ENCODE results near the gene MERTK.
"Not testable (repeated sequence)": the region's sequence is repeated elsewhere in the genome, so short reads cannot be mapped to it uniquely, and the experiment has no call there.

Gene MERTK

DNA sequence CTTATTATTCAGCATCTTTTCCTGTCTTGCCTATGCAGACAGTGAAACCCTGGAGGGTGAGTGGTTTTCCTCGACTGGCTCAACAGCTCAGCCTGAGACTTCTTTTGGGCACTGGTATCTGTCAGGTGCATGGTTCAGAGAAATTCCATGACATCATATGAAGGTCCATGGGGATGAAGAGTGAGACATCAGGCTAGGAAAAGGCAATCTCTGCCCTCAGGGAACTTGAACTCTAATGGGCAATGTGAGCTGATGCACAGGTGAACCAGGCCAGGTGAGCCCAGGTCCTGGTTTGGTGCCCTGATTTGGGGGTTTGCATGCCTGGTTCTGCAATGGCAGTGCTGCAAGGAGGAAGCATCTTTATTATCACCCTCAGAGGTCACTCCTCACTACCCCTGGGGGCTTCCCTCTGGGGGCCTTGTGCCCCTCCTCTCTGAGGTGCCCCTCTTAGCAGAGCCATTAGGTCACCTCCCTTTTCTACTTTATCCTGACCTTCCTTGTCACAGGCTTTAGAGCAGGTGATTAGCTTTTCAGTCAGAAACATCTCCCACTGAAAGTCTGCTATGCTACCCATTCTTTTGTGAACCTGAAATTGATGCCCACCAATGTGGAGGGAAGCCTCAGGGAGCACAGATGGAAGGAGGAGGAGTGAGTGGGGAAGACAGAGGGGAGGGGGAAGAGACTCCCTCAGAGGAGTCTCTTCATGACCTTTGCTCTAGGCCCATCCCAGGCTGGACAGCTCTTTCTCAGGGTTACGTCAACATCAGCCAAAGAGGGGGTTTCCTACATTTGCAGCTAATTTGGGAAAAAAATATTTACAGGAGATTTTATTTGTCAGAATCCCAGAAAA lies 47.3 kb downstream of the MERTK start:
- no peak for DNase-seq (ENCODE audit: low read depth in 2 of 2, low spot score in 1 of 2)

- DNase-seq (ENCODE audit: low read depth in 2 of 2, low spot score in 1 of 2) = no peak
Observed at GRCh38 chr2:111946294-111947114, 48.1 kb downstream of the MERTK start.

DNA sequence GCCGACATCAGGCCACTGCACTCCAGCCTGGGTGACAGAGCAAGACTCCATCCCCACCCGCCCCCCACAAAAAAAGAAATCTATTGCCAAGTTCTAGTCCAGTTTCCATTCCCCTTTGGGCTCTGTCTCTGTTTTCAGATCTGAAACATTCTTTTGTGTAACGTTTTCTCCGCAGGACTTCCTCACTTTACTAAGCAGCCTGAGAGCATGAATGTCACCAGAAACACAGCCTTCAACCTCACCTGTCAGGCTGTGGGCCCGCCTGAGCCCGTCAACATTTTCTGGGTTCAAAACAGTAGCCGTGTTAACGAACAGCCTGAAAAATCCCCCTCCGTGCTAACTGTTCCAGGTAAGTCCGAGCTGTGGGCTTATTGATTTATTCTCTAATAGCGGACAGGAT lies 48.8 kb downstream of the MERTK start:
- DNase-seq (ENCODE audit: low read depth in 2 of 2, low spot score in 1 of 2) = no peak

- no peak for DNase-seq (ENCODE audit: low read depth in 2 of 2, low spot score in 1 of 2)
Observed at GRCh38 chr2:111948832-111949231, 50.4 kb downstream of the MERTK start.

DNA sequence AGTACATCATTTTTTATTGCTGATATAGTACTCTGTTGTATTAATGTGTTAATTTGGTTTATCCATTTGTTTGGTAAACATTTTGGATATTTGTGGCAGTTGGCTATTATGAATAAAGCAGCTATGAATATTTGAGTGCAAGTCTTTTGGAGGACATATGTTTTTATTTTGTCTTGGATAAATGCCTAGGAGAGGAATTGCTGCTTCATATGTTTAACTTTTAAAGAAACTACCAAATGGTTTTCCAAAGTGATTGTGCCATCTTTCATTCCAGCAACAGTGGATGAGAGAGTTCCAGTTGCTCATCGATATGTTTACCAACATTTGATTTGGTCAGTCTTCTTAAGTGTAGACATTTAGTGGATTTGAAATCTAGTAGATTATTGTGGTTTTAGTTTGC lies 51.8 kb downstream of the MERTK start:
- no peak for DNase-seq (ENCODE audit: low read depth in 2 of 2, low spot score in 1 of 2)

GRCh38 chr2:111951486-111951885 lies 53.1 kb downstream of the MERTK start:
- no peak for DNase-seq (ENCODE audit: low read depth in 2 of 2, low spot score in 1 of 2)

GRCh38 chr2:111952871-111953452 lies 54.6 kb downstream of the MERTK start:
- no peak for DNase-seq (ENCODE audit: low read depth in 2 of 2, low spot score in 1 of 2)

DNA sequence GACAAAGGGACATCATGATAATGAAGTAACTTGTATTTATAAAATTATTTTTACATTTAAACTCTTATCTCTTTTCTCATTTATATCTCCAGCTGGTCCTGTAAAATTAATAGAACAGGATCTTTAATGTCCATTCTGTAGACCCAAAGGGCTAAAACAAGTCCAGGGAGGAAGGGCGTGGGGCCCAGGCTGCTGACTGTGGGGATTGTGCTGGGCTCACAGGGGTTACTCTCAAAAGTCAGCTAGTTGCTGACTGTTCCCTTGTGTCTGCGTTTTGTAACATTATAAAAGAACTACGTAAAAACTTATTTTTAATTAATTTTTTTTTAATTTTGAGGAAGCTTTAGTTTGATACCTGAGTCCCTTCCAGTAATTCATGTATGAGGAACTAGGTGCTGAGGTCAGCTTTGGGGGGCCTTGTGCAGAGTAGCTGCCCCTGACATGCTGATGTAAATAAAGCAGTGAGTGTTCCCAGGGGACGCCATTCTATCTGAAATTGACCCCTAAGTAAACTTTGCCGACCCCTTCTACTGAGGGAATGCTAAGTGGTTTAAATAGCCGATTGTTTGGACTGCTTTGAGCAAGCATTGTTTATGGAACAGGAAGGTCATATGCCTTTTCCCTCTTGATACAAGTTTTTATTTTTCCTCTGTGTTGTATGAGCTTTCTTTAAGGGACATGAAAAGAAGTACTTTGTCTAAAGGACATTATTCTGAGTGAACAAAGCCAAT lies 56.4 kb downstream of the MERTK start:
- no peak for DNase-seq (ENCODE audit: low read depth in 2 of 2, low spot score in 1 of 2)

DNA sequence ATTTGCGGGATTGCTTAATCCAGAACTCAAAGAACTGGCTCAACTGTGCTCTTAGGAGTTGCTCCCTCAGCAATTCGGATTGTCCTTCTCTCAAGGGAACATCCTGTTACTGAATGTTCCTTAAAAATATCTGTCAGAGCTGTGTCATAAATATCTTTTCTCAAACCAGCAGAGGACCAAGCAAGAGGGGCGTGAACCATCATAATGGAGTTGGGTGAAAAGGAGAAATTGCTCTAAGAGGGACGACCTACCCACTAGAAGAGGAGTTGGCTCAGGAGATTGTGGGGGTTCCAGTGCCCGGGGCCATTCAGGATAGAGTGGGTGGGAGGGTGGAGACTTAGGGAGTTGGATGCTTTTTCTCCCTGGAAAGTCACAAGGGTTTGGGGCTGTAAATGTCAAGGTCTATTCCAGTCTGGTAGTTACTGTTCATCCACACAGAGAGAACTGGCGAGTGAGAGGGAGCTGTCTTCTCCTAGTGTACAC lies 59.5 kb downstream of the MERTK start:
- DNase-seq (ENCODE audit: low read depth in 2 of 2, low spot score in 1 of 2) = no peak

GRCh38 chr2:111958901-111959300 lies 60.5 kb downstream of the MERTK start:
- no peak for DNase-seq (ENCODE audit: low read depth in 2 of 2, low spot score in 1 of 2)

GRCh38 chr2:111961663-111962062 lies 63.3 kb downstream of the MERTK start:
- no peak for DNase-seq (ENCODE audit: low read depth in 2 of 2, low spot score in 1 of 2)

GRCh38 chr2:111963086-111963485 lies 64.7 kb downstream of the MERTK start:
- not testable (repeated sequence) for DNase-seq (ENCODE audit: low read depth in 2 of 2, low spot score in 1 of 2)

DNA sequence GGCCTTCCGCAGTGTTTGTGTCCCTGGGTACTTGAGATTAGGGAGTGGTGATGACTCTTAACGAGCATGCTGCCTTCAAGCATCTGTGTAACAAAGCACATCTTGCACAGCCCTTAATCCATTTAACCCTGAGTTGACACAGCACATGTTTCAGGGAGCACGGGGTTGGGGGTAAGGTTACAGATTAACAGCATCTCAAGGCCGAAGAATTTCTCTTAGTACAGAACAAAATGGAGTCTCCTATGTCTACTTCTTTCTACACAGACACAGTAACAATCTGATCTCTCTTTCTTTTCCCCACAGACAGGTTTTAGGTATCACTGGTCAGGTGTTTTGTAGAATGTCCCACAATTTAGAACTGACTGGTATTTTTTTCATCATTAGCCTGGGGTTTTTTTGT lies 65.1 kb downstream of the MERTK start:
- DNase-seq (ENCODE audit: low read depth in 2 of 2, low spot score in 1 of 2) = not testable (repeated sequence)

- no peak for DNase-seq (ENCODE audit: low read depth in 2 of 2, low spot score in 1 of 2)
Observed at GRCh38 chr2:111965062-111965461, 66.7 kb downstream of the MERTK start.

DNA sequence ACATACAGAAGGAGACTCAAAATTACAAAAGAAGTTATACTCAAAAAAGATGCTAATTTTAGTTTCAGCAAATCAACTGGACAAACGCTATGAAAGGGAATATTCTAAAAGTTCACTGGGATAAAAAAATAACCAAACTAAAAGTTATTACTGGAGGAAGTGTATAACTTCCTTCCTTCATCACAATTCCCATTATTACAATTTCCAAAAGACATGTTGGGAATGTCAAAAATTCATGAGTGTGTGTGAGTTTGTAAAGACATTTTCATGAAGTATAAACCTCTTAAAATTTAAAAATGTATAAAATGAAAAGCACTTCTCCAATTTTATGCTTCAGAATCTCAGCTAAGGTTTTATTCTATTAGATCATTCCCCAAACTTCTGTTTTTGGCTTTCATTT lies 67.8 kb downstream of the MERTK start:
- DNase-seq (ENCODE audit: low read depth in 2 of 2, low spot score in 1 of 2) = no peak

GRCh38 chr2:111967018-111967417 lies 68.6 kb downstream of the MERTK start:
- DNase-seq (ENCODE audit: low read depth in 2 of 2, low spot score in 1 of 2) = no peak

DNA sequence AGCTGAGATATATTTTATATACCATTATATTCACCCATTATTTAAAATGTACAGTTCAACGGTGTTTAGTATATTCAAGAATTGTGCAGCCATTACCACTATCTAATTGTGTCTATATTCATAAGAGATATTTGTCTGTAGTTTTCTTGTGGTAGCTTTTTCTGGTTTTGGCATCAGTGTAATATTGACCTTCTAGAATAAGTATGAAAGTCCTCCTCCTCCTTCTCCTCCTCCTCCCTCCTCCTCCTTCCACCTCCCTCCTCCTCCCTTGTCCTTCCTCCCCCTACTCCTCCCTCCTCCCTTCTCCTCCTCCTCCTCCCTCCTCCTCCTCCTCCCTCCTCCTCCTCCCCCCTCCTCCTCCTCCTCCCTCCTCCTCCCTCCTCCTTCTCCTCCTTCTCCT lies 72.0 kb downstream of the MERTK start:
- no peak for DNase-seq (ENCODE audit: low read depth in 2 of 2, low spot score in 1 of 2)

DNA sequence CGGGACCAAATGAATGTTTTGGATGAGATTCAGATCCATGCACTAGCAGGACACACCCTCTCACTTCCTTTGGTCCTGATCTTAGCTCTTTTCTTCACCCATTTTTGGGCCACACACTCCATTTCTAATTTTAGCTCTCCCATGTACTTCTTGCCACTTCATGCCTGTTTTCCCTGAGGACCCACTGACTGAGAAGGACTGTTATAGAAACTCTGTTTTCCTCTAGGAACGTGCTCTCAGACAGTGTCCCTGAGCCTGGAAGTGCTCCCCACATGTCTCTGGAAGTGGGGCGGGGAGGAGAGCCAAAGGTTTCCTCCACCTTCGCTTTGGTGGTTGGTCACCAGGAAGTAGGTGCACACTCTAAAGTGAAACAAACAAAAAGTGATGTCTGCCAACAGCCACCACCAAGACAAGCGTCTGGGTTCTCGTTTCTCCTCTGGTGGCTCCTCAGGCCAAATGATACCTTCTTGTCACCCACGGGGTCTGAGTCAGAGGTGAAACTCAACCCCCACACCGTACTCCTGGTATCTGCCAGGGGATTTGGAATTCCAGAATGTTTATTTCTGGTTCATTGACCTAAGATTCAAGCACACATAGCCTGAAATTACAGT lies 74.7 kb downstream of the MERTK start:
- no peak for DNase-seq (ENCODE audit: low read depth in 2 of 2, low spot score in 1 of 2)

GRCh38 chr2:111973701-111974100 lies 75.3 kb downstream of the MERTK start:
- no peak for DNase-seq (ENCODE audit: low read depth in 2 of 2, low spot score in 1 of 2)

- DNase-seq (ENCODE audit: low read depth in 2 of 2, low spot score in 1 of 2) = no peak
Observed at GRCh38 chr2:111975053-111975552, 76.7 kb downstream of the MERTK start.

GRCh38 chr2:111975819-111976218 lies 77.4 kb downstream of the MERTK start:
- DNase-seq (ENCODE audit: low read depth in 2 of 2, low spot score in 1 of 2) = no peak
